G401 (cell line): ENCODE measurements around the gene STYXL1. TPM values are rescaled to one million over a fixed set of nuclear protein-coding genes. Genes with fewer than 3 reads are reported as not detected.

Experiments
- DNase-seq: peaks from one replicate; pipeline ENCODE4 v3.0.0-alpha.2; 2015; ENCODE audit warnings: low spot score
- in situ Hi-C: cut with HindIII; loops from 2 replicates; pipeline ENCODE4 v1.10.0; 2016; ENCODE audit warnings: low sequenced_read_pairs, mixed read lengths
- total RNA-seq: library from RNA; depleted of rRNA; stranded (reverse); fragments of >200 nt; shearing (Covaris generic); gene quantifications from 2 replicates; pipeline ENCODE4 v1.2.3, GENCODE V29; 2014

Gene STYXL1
- total RNA-seq, 1 experiment from 2014 or later: 61.7 TPM

- no peak for DNase-seq
- in situ Hi-C loops: no loop called here
These were observed 80.7 kb downstream of the STYXL1 start for GRCh38 chr7:75967055-75967454.

GRCh38 chr7:75966190-75966961, 81.4 kb downstream of the STYXL1 start:
- DNase-seq: no peak
- in situ Hi-C loops: no loop called here

GRCh38 chr7:75965617-75966016, 82.2 kb downstream of the STYXL1 start:
- in situ Hi-C loops: no loop called here
- DNase-seq: no peak

GRCh38 chr7:75963381-75963995, 84.3 kb downstream of the STYXL1 start:
- DNase-seq: no peak
- in situ Hi-C loops: no loop called here

DNA sequence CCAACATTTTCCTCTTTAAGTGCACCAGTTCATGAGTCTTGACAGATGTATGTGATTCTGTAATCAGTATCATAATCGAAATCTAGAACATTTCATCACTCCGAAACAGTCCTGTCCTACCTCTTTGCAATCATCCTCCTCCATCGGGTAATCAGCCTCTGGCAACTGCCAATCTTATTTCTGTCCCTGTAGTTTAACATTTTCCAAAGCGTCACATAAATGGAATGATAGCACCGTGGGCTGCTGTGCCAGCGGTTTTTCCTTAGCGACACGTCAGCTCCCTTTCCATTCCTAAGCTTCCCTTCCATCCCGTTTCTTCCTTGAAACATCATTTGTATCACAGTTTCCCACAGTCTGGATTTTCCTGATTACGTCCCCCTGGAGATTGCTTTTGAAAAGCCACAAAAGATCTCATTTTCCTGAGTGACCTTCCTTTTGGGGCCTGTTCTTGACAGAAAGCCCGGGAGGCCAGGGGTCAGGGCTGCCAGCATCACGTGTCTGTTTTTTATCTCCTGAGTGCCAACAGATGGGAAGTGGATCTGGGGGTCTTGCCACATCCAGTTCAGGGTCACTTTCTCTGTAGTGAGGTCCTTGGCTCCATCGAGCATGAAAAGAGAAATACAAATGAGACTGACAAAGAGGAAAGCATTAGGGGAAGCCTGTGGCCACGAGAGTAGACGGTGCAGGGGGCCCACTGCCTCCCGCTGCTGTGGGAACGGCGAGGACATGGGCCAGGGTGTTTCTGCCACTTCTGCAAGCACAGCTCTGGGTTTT, 85.0 kb downstream of the STYXL1 start:
- in situ Hi-C loops: no loop called here

DNA sequence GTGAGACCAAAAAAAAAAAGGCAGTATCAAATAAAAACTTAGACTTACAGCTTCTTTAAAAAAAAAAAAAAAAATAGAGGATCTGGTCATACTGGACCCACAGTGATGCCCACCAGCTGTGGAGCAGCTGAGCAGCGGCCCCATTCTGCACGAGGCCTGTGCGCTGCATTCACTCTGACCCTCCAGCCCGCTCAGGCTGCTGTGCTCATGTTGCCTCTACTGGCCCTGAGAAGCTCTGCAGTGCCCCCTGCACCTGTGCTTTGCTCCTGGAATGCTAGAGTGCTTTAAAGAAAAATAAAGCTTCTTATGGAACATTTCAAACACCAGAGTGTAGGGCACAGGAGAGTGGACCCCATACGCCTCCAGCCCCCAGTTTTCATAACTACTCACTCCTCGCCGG, 86.6 kb downstream of the STYXL1 start:
- in situ Hi-C loops: no loop called here
- no peak for DNase-seq

More for the DNA sequence above, 85.0 kb downstream of the STYXL1 start:
- no peak for DNase-seq

DNA sequence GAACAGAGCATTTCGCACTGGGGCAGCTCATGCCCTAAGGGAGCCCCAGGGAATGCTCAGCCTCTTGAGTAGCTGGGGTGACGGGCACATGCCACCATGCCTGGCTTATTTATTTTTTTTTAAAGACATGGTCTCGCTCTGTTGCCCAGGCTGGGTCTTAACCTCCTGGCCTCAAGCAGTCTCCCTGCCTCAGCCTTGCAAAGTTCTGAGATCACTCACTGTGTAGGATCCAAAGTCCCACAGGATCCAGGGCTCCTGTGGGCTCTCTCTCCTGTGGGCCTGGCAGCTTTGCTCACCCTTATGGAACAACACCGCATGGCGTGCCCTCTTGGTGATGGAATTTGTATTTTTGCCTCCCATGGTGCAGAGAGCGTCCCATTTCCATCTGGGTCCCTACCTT, 87.4 kb downstream of the STYXL1 start:
- in situ Hi-C loops: no loop called here

GRCh38 chr7:75958802-75959543, 88.8 kb downstream of the STYXL1 start:
- in situ Hi-C loops: no loop called here
- no peak for DNase-seq

More for the DNA sequence above, 87.4 kb downstream of the STYXL1 start:
- no peak for DNase-seq

GRCh38 chr7:75957021-75957736, 90.6 kb downstream of the STYXL1 start:
- no peak for DNase-seq
- in situ Hi-C loops: no loop called here

DNA sequence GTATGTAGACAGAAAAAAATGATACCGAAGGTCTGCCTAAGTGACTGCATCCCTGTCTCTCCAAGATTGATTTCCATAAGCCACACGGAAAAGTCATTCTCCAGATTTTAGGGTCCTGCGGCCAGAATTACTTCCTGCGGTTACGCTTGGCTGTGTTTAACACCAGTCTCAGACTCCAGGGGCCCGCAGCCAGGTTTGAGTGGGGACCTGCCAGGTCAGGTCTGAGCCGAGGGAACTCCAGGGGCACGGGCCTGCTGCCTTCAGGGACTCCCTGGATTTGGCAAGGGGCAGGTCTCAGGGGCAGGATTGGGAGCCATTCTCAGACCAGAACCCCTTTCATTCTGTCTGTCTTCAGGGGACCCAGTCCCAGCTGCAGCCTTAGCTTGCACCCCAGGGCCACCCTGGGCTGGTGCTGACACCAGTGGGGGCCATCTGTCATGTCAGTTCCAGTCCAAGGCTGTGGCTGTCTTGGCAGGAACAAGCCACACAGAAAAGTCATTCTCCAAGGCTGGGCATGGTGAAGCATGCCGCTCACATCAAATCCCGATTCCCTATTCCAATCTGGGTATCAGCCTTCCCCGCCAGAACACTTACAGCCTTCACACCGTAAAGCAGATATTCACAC, 92.4 kb downstream of the STYXL1 start:
- peak; percentile 84 for DNase-seq
- in situ Hi-C loops: no loop called here

GRCh38 chr7:75953931-75954330, 93.9 kb downstream of the STYXL1 start:
- no peak for DNase-seq
- in situ Hi-C loops: no loop called here

DNA sequence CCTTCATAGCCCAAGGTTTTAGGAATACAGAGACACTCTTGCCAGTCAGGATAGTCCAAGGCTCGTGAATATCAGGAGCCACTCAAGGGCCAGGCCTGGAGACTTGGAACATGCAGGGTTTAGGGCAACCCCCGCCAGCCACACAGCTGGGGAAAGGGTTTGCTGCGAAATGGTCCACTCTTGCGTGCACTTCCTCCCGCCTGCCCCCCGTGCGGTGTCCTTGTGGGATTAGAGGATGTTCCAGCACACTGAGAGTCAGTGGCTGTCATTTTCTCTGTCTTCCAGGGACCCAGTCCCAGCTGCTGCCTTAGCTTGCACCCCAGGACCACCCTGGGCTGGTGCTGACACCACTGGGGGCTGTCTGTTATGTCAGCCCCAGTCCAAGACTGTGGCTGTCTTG, 94.4 kb downstream of the STYXL1 start:
- in situ Hi-C loops: no loop called here
- no peak for DNase-seq

GRCh38 chr7:75951506-75951905, 96.3 kb downstream of the STYXL1 start:
- DNase-seq: no peak

DNA sequence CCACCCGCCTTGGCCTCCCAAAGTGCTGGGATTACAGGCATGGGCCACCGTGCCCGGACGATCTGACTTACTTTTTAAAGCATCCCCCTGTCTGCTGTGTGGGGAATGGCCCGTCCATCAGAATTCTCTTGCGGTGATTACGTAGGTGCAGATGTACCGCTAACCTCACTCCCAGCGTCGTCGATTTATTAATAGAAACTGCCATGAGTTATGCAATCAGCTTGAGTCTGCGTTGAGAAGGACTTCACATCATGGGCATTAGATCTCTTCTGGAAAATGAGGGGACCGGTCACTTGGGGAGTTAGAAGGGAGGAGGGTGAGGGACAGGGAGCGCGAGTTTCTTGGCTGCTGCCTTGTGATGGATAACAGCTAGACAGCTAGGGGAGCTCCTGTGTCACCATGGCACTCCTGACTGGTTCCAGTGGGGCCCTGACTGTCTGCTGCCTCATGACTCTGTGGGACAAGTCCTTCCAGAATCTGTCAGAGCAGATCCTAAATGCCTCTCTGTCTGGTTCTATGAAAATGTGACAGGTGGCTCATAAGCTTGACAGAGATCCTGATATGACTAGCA, 97.6 kb downstream of the STYXL1 start:
- in situ Hi-C loops: no loop called here

More at GRCh38 chr7:75951506-75951905, 96.3 kb downstream of the STYXL1 start:
- in situ Hi-C loops: no loop called here

DNA sequence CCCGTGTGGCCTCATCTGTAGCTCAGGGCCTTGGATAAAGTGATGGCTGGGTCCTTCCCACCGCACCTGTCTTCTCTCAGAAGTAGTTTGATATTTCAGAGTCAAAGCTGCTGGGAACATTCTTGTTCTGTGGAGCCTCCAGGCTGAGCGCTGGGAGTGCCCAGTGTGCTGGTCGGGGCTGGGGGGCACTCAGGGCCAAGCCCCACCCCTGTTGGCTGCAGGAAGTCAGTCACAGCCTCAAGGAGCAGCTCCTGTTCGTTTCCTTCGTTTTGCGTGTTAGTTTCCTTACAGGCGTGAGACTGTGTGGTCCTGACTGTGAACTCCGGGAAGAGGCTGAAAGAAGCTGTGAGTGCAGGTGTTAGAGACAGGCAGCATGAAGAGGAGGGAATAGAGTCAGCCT, 99.6 kb downstream of the STYXL1 start:
- in situ Hi-C loops: no loop called here
- DNase-seq: no peak

More for the DNA sequence above, 97.6 kb downstream of the STYXL1 start:
- DNase-seq: no peak
